ENCODE data around the gene MBD5.

GRCh38 chr2:148130581-148130980 lies 109.7 kb downstream of the MBD5 start:
- TF ChIP-seq CTCF (IDR thresholded peaks at IDR 0.05) (no peak), POLR2A (IDR thresholded peaks at IDR 0.05) (no peak)

Data from thyroid gland (tissue), 4 donors.